Motor neuron (in vitro differentiated cells): ENCODE results near the gene NUP50. TPM values are rescaled to one million over a fixed set of nuclear protein-coding genes. Genes with fewer than 3 reads are reported as not detected.

Experiments
- ATAC-seq, 8 experiments: fragments of 200-7000 bp; cut with Tn5 transposase; replicated peaks in 6 of 8; 2 replicates each; pipeline ENCODE4 v1.8.0; 2021; ENCODE audit warnings: mild to moderate bottlenecking in 8 of 8, moderate library complexity in 8 of 8
- H3K27ac ChIP-seq, 2 donors: fragments of 250-450 bp; sonication (Bioruptor Pico); 2 replicates each; pipeline ENCODE4 v1.9.0; 2021; ENCODE audit warnings: antibody characterized with exemption in 2 of 2, mild to moderate bottlenecking in 2 of 2, moderate library complexity in 1 of 2
- H3K4me1 ChIP-seq, 2 donors: fragments of 250-450 bp; sonication (Bioruptor Pico); replicated peaks in 1 of 2; 2 replicates each; pipeline ENCODE4 v1.6.1; 2021; ENCODE audit warnings: antibody characterized with exemption in 2 of 2, mild to moderate bottlenecking in 2 of 2, moderate library complexity in 1 of 2
- H3K4me3 ChIP-seq, 5 donors: fragments of 250-450 bp; sonication (Bioruptor Pico); 2 replicates each; pipeline ENCODE4 v1.9.0; 2021; ENCODE audit warnings: antibody characterized with exemption in 5 of 5, mild to moderate bottlenecking in 5 of 5, moderate library complexity in 4 of 5
- WGBS, 10 experiments: fragments of 450-650 bp; shearing (Covaris generic); methylation state at CpG; one replicate each; pipeline ENCODE4 v1.0.0; 2022; 5-methylcytosine and 5-hydroxymethylcytosine counted together
- in situ Hi-C, 9 experiments: fragments of 400-800 bp; cut with MboI; loops; one replicate each; pipeline ENCODE4 v1.15.0; 2021; ENCODE audit warnings: low sequenced_read_pairs in 9 of 9, low pct_unique_long_range_greater_than_20kb in 2 of 9; ENCODE audit not compliant: unreplicated experiment in 9 of 9
- total RNA-seq, 8 experiments: library from RNA; unstranded; fragments of 300-600 nt; gene quantifications; 2 replicates each; pipeline versions ENCODE4 v1.2.3 to v1.2.4, GENCODE V29; 2022

The NUP50 gene
- total RNA-seq, 8 experiments from 2014 or later: 19.5 to 55.9 (median 29.1) TPM

DNA sequence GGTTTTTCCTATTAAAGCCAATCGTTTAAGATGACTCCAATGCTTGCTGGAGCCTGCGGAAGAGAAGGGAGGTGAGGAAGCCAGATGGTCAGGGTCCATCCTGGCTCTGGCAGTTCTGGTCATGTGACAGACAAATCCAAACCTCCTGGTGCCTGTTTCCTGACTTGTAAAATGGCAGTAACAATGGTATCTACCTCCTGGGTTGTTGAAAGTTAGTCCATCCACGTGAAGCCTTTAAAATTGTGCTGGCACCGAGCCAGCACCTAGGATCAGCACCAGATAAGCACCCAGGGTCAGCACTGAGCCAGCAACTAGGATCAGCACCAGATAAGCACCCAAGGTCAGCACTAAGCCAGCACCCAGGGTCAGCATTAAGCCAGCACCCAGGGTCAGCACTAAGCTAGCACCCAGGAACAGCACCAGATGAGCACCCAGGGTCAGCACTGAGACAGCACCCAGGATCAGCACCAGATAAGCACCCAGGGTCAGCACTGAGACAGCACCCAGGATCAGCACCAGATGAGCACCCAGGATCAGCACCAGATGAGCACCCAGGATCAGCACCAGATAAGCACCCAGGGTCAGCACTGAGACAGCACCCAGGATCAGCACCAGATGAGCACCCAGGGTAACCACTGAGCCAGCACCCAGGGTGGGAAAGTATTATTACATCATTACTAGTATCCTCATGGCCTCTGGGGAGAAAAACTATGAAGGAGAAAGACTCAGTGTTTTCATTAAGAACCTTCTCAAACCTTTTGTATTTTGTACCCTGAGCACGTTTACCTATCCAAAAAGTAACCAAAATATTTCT is 59.8 kb downstream of the NUP50 start:
- ATAC-seq: no peak
- in situ Hi-C loops: no loop called here
- peaks cover 25 to 37% of the 10 kb centered on the region in 2 donors for H3K4me1 ChIP-seq

GRCh38 chr22:45224331-45224730 is 60.6 kb downstream of the NUP50 start:
- in situ Hi-C loops: no loop called here
- no peak for ATAC-seq
- no peak overlapping the region for H3K4me3 ChIP-seq
- no peak overlapping the region for H3K27ac ChIP-seq
- 60 to 91% (median 85%) methylated on average over 3 to 10 of the region's 11 CpGs; no CpG with 5 or more reads in 2 of the 10 experiments for WGBS, 10 experiments
- H3K4me1 ChIP-seq: peaks cover 25 to 37% of the 10 kb centered on the region in 2 donors

More for the DNA sequence above, 59.8 kb downstream of the NUP50 start:
- no peak overlapping the region for H3K4me3 ChIP-seq
- 9 to 89% (median 64%) methylated on average over 1 to 5 of the region's 5 CpGs; no CpG with 5 or more reads in 2 of the 10 experiments for WGBS, 10 experiments
- H3K27ac ChIP-seq: no peak overlapping the region

DNA sequence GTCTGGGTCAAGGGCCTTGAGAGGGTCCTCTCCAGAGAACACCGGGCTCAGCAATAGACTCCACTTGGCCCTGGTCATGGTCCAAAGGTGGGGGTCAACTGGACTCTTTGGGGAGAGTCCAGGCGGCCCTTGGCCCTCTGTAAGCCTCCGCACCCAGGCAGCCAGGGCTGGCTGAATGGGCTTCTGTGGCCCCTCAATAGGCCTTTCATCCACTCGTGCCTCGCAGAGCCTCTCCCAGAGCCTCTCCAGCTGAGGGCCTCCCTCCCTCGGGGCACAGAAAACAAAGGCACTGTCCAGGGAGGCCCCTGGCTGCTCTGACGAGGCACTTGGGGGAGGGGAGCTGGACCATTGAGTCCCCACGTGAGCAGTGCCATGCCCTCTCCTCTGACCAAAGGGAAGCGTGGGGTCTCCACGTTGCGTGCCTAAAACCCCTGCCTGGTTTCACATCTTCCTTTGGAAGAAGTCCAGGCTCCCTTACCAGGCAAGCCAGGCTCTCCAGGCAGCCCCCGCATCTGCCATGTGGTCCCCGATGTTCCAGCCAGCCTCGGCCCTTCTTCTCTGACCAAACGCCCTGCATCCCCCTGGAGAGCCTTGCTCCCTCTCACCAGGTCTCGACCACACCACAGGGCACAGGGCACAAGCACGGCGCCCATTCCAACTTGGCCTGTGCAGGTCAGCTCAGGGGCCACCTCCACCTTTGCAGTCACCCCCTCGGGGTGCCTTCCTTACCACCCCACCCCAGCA is 61.4 kb downstream of the NUP50 start:
- peaks cover 25 to 37% of the 10 kb centered on the region in 2 donors for H3K4me1 ChIP-seq
- ATAC-seq: peak in 5 of 8 experiments; percentile 64 to 70 (median 67)
- no peak overlapping the region for H3K27ac ChIP-seq
- no peak overlapping the region for H3K4me3 ChIP-seq
- WGBS, 10 experiments: 60 to 100% (median 80%) methylated on average over 1 to 4 of the region's 19 CpGs; no CpG with 5 or more reads in 5 of the 10 experiments
- in situ Hi-C loops: no loop called here

DNA sequence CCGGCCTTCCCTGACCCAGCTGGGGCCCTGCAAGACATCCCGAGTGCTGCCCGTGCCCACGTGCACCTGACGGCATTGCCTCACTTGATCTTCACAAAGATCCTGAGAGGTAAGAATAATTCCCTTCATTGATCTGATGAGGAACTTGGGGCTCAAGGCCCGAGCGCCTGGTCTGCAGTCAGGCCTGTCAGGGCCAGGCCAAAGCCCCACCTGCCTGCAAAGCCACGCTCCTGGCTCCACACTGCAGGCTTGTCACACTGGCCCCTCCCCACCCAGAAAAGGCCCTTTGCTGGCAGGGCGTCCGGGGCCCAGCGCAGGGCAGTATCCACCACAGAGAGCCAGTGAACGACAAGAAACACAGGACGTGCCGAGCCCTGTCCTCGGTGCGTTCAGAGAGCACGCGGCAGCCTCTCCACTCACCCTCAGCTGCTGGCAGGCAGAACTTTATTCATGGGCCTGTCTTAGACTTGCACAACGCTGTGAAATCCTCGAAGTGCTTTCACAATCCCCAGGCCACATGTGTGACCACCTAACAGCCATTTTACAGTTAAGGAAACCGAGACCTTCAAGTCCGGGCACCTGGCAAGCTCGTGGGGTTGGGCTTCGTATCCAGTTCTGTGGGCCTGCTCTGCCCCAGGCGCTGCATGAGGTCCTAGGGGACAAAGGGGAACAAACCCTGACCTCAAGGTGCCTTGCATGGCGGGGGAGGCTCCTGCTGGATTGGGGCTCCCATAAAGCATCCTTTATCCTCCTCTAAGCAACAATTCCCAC is 62.2 kb downstream of the NUP50 start:
- no peak overlapping the region for H3K27ac ChIP-seq
- no peak overlapping the region for H3K4me3 ChIP-seq
- in situ Hi-C loops: no loop called here
- H3K4me1 ChIP-seq: peaks cover 25 to 37% of the 10 kb centered on the region in 2 donors
- WGBS, 10 experiments: 48 to 100% (median 80%) methylated on average over 1 to 12 of the region's 26 CpGs; no CpG with 5 or more reads in 3 of the 10 experiments
- ATAC-seq: peak; percentile 27 to 85 (median 51)

DNA sequence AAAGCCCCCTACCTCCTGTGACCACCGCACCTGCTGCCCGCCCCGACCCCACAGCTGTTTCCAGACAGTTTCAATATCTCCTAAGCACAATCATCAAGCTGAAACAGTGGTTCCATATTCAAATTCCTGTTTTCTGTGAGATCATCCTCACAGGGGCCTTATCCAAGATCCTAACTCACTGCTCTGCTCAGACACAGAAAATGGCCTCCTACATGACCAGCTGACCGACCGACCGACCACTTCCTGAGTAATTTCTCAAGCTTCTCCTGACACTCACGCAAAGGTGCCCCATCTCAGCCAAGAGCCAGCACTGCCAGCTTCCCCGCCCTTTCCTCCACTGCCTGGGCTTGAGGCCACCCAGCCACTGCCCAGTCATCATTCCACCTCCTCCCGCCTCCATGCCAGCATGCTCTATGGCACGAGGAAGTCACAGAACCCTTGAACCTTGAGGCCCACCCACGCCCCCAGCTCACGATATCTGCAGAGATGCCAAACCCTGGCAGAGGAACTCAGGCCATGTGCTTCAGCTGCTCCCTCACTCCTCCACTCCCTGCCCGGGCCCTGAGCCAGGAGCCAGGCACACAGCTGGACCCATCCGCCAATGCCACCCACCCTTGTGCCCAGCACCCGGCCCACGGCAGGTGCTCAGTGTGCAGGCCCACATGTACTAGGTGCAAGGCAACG is 62.9 kb downstream of the NUP50 start:
- peak in 3 of 8 experiments; percentile 6 to 62 (median 59) for ATAC-seq
- Histone ChIP-seq H3K4me3 (no peak overlapping the region), H3K4me1 (peaks cover 25 to 37% of the 10 kb centered on the region in 2 donors), H3K27ac (no peak overlapping the region)
- in situ Hi-C loops: no loop called here
- WGBS, 10 experiments: 48 to 100% (median 96%) methylated on average over 1 to 10 of the region's 17 CpGs; no CpG with 5 or more reads in 3 of the 10 experiments

DNA sequence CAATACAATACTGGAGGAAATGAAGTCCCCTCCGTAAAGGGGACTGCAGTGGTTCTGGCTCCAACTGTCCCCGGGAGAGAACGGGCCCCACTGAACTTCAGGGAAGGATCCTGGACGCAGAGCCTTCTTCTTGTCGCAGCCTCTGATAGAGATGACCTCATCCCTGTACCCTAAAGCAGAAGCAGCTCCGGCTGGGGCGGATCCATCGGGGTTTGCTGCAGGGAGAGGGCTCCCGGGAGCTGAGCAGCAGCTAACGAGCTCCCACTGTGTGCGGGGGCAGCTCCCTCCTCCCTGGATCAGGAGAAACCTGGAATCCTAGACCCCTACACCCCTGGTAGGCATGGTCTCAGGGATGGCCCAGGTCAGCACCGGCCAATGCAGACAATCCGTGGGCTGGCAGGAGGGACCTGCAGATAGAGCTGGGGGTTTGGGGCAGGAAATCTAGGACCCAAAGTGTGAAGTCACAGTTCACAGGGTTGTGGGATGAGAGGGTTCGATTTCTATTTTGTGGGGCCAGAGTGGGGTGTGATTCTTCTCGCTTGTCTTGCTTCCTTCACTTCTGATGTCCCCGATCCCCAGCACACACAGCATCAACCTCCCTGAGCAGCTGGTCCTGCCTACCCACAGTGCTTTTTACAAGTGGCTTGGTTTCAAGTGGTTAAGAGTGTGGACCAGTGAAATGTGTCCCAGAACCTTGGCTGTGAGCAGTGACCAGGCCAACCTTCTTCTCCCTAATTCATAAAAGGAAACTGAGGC is 64.1 kb downstream of the NUP50 start:
- H3K4me3 ChIP-seq: no peak overlapping the region
- 39 to 100% (median 64%) methylated on average over 1 to 9 of the region's 16 CpGs; no CpG with 5 or more reads in 3 of the 10 experiments for WGBS, 10 experiments
- in situ Hi-C loops: no loop called here
- H3K4me1 ChIP-seq: peaks cover 25 to 37% of the 10 kb centered on the region in 2 donors
- peak in 5 of 8 experiments; percentile 52 to 70 (median 59) for ATAC-seq
- no peak overlapping the region for H3K27ac ChIP-seq

DNA sequence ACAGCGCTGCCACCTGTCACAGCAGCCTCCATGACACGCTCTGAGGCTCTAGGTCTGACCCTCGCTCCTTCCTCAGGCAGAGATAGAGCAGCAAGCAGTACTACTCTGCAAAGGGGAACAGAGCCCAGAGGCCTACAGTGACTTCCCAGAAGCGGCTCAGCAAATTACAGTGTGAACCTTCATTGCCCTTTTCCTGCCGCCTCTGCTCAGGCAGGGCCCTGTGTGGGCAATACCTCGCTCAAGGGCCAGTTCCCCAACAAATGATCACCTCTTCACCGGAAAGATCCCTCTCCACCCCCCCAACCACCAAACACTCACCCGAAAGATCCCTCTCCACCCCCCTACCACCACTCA is 64.7 kb downstream of the NUP50 start:
- ATAC-seq: no peak
- WGBS, 10 experiments: 95 to 100% (median 100%) methylated on average over 1 to 4 of the region's 8 CpGs; no CpG with 5 or more reads in 5 of the 10 experiments
- H3K27ac ChIP-seq: no peak overlapping the region
- peaks cover 25 to 37% of the 10 kb centered on the region in 2 donors for H3K4me1 ChIP-seq
- H3K4me3 ChIP-seq: no peak overlapping the region
- in situ Hi-C loops: no loop called here

- in situ Hi-C loops: no loop called here
- H3K4me1 ChIP-seq: peaks cover 25 to 35% of the 10 kb centered on the region in 2 donors
- ATAC-seq: no peak
- 100% methylated on average over 1 of the region's 13 CpGs; no CpG with 5 or more reads in 9 of the 10 experiments for WGBS, 10 experiments
- H3K4me3 ChIP-seq: no peak overlapping the region
- no peak overlapping the region for H3K27ac ChIP-seq
Observed at GRCh38 chr22:45229181-45229580, 65.5 kb downstream of the NUP50 start.

DNA sequence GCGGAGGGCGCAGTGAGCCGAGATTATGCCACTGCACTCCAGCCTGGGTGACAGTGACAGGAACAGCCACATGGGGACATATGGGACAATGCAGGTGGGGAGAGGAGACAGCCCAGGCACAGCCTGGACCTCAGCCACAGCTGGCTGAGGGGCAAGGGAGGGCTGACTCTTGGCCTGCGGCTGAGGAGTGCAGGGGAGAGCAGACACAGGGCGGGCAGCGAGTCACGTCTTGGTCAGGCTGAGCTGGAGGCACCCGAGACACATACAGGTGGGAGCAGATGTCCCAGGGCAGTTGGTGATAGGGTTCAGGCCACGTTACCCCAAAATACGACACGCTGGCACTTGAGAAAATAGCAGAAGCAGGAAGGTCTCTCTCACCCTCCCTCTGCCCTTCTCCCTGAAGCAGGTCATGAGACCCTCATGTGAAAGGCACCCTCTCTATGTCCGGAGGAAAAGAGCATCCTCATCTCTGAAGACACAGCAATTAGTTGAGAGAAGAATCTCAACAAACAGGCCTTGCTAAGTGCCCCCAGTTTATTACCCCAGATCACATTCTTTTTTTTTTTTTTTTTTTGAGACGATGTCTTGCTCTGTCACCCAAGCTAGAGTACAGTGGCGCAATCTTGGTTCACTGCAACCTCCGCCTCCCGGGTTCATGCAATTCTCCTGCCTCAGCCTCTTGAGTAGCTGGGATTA is 66.4 kb downstream of the NUP50 start:
- H3K4me3 ChIP-seq: no peak overlapping the region
- 80 to 100% (median 99%) methylated on average over 1 to 9 of the region's 16 CpGs; no CpG with 5 or more reads in 6 of the 10 experiments for WGBS, 10 experiments
- no peak for ATAC-seq
- peaks cover 19 to 25% of the 10 kb centered on the region in 2 donors for H3K4me1 ChIP-seq
- in situ Hi-C loops: no loop called here
- no peak overlapping the region for H3K27ac ChIP-seq

- ATAC-seq: no peak
- in situ Hi-C loops: no loop called here
- WGBS, 10 experiments: 40 to 100% (median 73%) methylated on average over 1 to 2 of the region's 2 CpGs; no CpG with 5 or more reads in 4 of the 10 experiments
- H3K27ac ChIP-seq: no peak overlapping the region
- H3K4me3 ChIP-seq: no peak overlapping the region
- peaks cover 8 to 14% of the 10 kb centered on the region in 2 donors for H3K4me1 ChIP-seq
Observed at GRCh38 chr22:45231293-45231692, 67.6 kb downstream of the NUP50 start.

DNA sequence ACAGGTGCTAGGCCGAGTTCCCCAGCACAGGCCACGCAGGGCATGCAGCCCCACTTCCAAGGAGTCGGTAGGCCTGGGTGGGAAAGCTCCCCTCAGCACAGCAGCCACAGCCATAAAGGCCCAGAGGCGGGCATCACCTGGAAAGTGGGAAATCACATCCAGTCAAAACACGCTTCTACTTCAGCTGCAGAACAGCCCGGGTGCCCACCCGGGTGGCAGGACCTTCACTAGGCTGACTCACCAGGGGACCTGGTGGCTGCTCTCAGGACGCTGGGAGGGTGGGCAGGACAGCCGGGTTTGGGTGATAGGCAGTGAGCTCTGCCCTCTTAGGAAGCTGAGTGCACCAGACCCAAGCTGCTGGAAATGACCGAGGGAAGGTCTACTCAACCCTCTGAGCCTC is 69.7 kb downstream of the NUP50 start:
- H3K27ac ChIP-seq: no peak overlapping the region
- peaks cover 9 to 15% of the 10 kb centered on the region in 2 donors for H3K4me1 ChIP-seq
- no peak for ATAC-seq
- H3K4me3 ChIP-seq: no peak overlapping the region
- in situ Hi-C loops: no loop called here
- 20 to 89% (median 81%) methylated on average over 1 to 7 of the region's 10 CpGs; no CpG with 5 or more reads in 6 of the 10 experiments for WGBS, 10 experiments
